Adrenal gland (tissue), 12 donors: ENCODE data around the gene INPP4B. TPM values are rescaled to one million over a fixed set of nuclear protein-coding genes. Genes with fewer than 3 reads are reported as not detected.

ENCODE experiments used
- DNase-seq, 7 donors: peaks; one replicate each; pipeline ENCODE4 v3.0.0-alpha.2; 2019 to 2020
- H3K27ac ChIP-seq, 5 donors: fragments of 200-600 bp; sonication (generic) in 4 of 5; 1 replicate in 3 of 5; 2 replicates in 2 of 5; pipeline versions ENCODE4 v1.5.1 to v1.8.0; 2016 to 2020; ENCODE audit warnings: mild to moderate bottlenecking in 1 of 5
- H3K27me3 ChIP-seq: fragments of 200-600 bp; 2 replicates; pipeline ENCODE4 v1.8.0; 2021
- H3K36me3 ChIP-seq, 2 donors: fragments of 200-600 bp; replicated peaks in 1 of 2; 1 replicate in 1 of 2; 2 replicates in 1 of 2; pipeline versions ENCODE4 v1.5.1 to v1.8.0; 2018 to 2022
- H3K4me1 ChIP-seq, 2 donors: fragments of 200-600 bp; replicated peaks in 1 of 2; 1 replicate in 1 of 2; 2 replicates in 1 of 2; pipeline versions ENCODE4 v1.5.1 to v1.8.0; 2018 to 2021
- H3K4me3 ChIP-seq, 4 donors: fragments of 200-600 bp; sonication (generic) in 3 of 4; one replicate each; pipeline ENCODE4 v1.5.1; 2016 to 2018
- H3K9me3 ChIP-seq, 3 donors: fragments of 200-600 bp; sonication (generic) in 1 of 3; replicated peaks in 1 of 3; 1 replicate in 2 of 3; 2 replicates in 1 of 3; pipeline versions ENCODE4 v1.5.1 to v1.8.0; 2016 to 2021
- CTCF ChIP-seq, 6 experiments: fragments of 450-650 bp in 4 of 6; fragments of 200-600 bp in 2 of 6; sonication (generic) in 1 of 6; IDR thresholded peaks; 1 replicate in 5 of 6; 2 replicates in 1 of 6; pipeline versions ENCODE4 v1.5.1 to v1.8.0; 2016 to 2021; ENCODE audit warnings: antibody characterized with exemption in 6 of 6, mild to moderate bottlenecking in 2 of 6, moderate library complexity in 1 of 6
- POLR2A ChIP-seq, 2 donors: fragments of 450-650 bp; IDR thresholded peaks; one replicate each; pipeline ENCODE4 v1.6.1; 2017; ENCODE audit warnings: antibody characterized with exemption in 2 of 2, mild to moderate bottlenecking in 2 of 2, moderate library complexity in 1 of 2
- WGBS, 4 donors: extraction: QIAGEN DNeasy Blood & Tissue Kit in 2 of 4; methylation state at CpG; one replicate each; pipeline versions ENCODE4 v1.1.5 to v1.1.7; 2013 to 2017; 5-methylcytosine and 5-hydroxymethylcytosine counted together
- intact Hi-C, 2 donors: fragments of 100-400 bp; cut with DNase I; formaldehyde crosslinking; loops; one replicate each; pipeline versions ENCODE4 v1.14.1 to v1.15.0; 2022 to 2023
- polyA plus RNA-seq, 3 donors: library from polyadenylated mRNA; stranded (reverse); fragments of 200-250 nt in 2 of 3; fragments of 350-450 nt in 1 of 3; fragmentation: Illumina TruSeq in 1 of 3; extraction: RNeasy Lipid Tissue Mini Kit (QIAGEN cat#74804) in 1 of 3; gene quantifications; one replicate each; pipeline ENCODE4 v1.2.3, GENCODE V29; 2013 to 2014
- total RNA-seq, 9 donors: library from RNA; depleted of rRNA in 4 of 9; stranded (reverse); fragments of >200 nt in 4 of 9; fragments of 120-200 nt in 1 of 9; fragmentation: NEBNext Ultra II Directional in 1 of 9; extraction: Animal tissue kit (Norgen Biotek cat#: 25700) in 1 of 9; gene quantifications; one replicate each; pipeline versions ENCODE4 v1.1.0 to v1.2.4, GENCODE V29; 2013 to 2023
- donor health status: healthy with polysubstance abuse.
- donor health status: Bipolar disorder and iron deficiency.
- donor health status: DM: yes; HTN: yes; CAD: no.
- donor health status: DM: no; HTN: no; CAD: no.
- donor health status: DM: no; HTN: no; CAD: no.
- donor health status: DM: yes; HTN: yes; CAD: no.

INPP4B gene
- total and polyA plus RNA-seq, 12 donors = 2.2 to 21.6 (median 11.8) TPM

DNA sequence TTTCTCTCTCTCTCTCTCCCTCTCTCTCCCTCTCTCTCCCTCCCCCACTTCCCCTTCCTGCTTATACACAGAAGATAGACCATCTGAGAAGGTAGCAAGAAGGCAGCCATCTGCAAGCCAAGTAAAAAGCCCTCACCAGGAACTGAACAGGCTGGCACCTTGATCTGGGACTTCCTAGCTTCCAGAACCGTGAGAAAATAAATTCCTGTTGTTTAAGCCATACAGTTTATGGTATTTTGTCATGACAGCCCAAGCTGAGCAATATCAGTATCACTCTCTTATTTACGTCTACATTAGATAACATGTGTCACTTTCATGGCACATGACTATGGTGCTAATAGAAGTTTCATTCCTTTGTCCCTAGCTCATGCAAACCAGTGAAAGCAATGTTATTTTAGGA is 581.1 kb downstream of the INPP4B start:
- Histone ChIP-seq H3K9me3 (no peaks in the 10 kb centered on the region), H3K27me3 (no peaks in the 10 kb centered on the region), H3K4me1 (peaks cover 0 to 18% of the 10 kb centered on the region in 2 donors), H3K36me3 (no peaks in the 10 kb centered on the region), H3K27ac (peak overlapping the region in 3 of 5 donors; percentile 48 to 77 (median 49)), H3K4me3 (peak overlapping the region in 1 of 4 donors; percentile 20)
- intact Hi-C loops = no loop called here
- WGBS, 4 donors = 47 to 73% (median 59%) methylated on average over 2 of the region's 2 CpGs
- DNase-seq = no peak
- TF ChIP-seq POLR2A (IDR thresholded peaks at IDR 0.05) (no peak), CTCF (IDR thresholded peaks at IDR 0.05) (no peak)

GRCh38 chr4:142262956-142263355 is 583.1 kb downstream of the INPP4B start:
- Histone ChIP-seq H3K36me3 (no peaks in the 10 kb centered on the region), H3K27ac (no peak overlapping the region), H3K4me1 (peaks cover 0 to 18% of the 10 kb centered on the region in 2 donors), H3K9me3 (no peaks in the 10 kb centered on the region), H3K4me3 (no peak overlapping the region), H3K27me3 (no peaks in the 10 kb centered on the region)
- intact Hi-C loops = no loop called here
- no peak for DNase-seq
- 75 to 88% (median 86%) methylated on average over 2 of the region's 2 CpGs for WGBS, 4 donors
- no peak for TF ChIP-seq POLR2A (IDR thresholded peaks at IDR 0.05)

- intact Hi-C loops = no loop called here
- no peak overlapping the region for H3K4me3 ChIP-seq
- TF ChIP-seq CTCF (IDR thresholded peaks at IDR 0.05) (no peak), POLR2A (IDR thresholded peaks at IDR 0.05) (no peak)
- H3K27ac ChIP-seq = no peak overlapping the region
- no peaks in the 10 kb centered on the region for H3K4me1 ChIP-seq
- H3K27me3 ChIP-seq = no peaks in the 10 kb centered on the region
- H3K36me3 ChIP-seq = no peaks in the 10 kb centered on the region
- no peak for DNase-seq
- no peaks in the 10 kb centered on the region for H3K9me3 ChIP-seq
- whole genome bisulfite sequencing, 4 donors = 92 to 100% (median 96%) methylated on average over 1 of the region's 1 CpG
Measured at GRCh38 chr4:142248946-142249345, 597.2 kb downstream of the INPP4B start.

DNA sequence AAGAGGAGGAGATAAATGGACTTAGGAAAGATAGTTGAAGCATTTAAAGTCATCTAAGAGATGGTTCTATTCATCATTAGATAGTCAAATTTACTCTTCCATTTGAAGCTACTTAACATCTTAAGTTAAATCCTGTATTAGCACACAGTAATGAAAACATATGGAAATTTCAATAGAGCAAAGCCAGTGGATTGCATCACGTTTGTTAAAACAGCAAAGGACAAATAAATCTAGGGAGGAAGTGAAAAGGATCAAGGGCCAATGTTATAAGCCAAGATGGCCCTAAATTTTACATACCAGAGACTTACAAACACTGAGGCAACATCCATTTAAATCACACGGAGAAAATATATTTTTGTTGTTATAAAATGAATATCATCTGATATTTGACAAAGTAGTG is 602.8 kb downstream of the INPP4B start:
- Histone ChIP-seq H3K9me3 (no peaks in the 10 kb centered on the region), H3K4me1 (peaks cover 5 to 14% of the 10 kb centered on the region in 2 donors), H3K27me3 (no peaks in the 10 kb centered on the region), H3K36me3 (no peaks in the 10 kb centered on the region), H3K4me3 (no peak overlapping the region), H3K27ac (no peak overlapping the region)
- no peak for DNase-seq
- WGBS, 4 donors = 73 to 84% (median 76%) methylated on average over 2 of the region's 2 CpGs
- intact Hi-C loops = no loop called here
- TF ChIP-seq POLR2A (IDR thresholded peaks at IDR 0.05) (no peak), CTCF (IDR thresholded peaks at IDR 0.05) (no peak)

DNA sequence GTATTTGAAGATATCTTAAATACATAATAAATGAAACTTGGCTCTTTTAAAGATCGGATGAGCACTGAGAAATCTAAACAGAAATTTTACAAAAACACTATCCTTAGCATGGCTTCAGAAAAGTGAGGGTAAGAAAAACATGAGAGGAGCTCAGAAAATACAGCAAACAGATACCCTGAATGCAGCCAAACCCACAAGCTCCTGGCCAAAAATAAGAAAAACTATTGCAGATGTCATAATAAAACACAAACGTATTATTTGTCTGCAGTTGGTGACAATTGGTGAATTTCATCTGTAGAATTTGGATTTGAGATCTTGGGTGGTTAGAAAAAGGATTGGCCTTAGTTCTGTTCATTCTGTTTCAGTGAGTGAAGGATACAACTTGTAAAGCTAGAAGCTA is 603.9 kb downstream of the INPP4B start:
- TF ChIP-seq CTCF (IDR thresholded peaks at IDR 0.05) (no peak), POLR2A (IDR thresholded peaks at IDR 0.05) (no peak)
- intact Hi-C loops = no loop called here
- H3K4me1 ChIP-seq = peaks cover 5 to 14% of the 10 kb centered on the region in 2 donors
- no peak for DNase-seq
- H3K27ac ChIP-seq = no peak overlapping the region
- no peak overlapping the region for H3K4me3 ChIP-seq
- no peaks in the 10 kb centered on the region for H3K36me3 ChIP-seq
- no peaks in the 10 kb centered on the region for H3K9me3 ChIP-seq
- 52 to 62% (median 57%) methylated on average over 2 of the region's 2 CpGs for WGBS, 4 donors
- no peaks in the 10 kb centered on the region for H3K27me3 ChIP-seq
